ENCODE measurements around the gene TTC34.

- TF ChIP-seq EZH2phosphoT487 (conservative IDR thresholded peaks at IDR 0.05; ENCODE audit: low read length), result no peak
- TF ChIP-seq, protein P1, sequence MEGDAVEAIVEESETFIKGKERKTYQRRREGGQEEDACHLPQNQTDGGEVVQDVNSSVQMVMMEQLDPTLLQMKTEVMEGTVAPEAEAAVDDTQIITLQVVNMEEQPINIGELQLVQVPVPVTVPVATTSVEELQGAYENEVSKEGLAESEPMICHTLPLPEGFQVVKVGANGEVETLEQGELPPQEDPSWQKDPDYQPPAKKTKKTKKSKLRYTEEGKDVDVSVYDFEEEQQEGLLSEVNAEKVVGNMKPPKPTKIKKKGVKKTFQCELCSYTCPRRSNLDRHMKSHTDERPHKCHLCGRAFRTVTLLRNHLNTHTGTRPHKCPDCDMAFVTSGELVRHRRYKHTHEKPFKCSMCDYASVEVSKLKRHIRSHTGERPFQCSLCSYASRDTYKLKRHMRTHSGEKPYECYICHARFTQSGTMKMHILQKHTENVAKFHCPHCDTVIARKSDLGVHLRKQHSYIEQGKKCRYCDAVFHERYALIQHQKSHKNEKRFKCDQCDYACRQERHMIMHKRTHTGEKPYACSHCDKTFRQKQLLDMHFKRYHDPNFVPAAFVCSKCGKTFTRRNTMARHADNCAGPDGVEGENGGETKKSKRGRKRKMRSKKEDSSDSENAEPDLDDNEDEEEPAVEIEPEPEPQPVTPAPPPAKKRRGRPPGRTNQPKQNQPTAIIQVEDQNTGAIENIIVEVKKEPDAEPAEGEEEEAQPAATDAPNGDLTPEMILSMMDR (IDR thresholded peaks at IDR 0.05; ENCODE audit: insufficient read depth, low read length, poor library complexity, severe bottlenecking), result no peak
These were observed 173.7 kb downstream of the TTC34 start for GRCh38 chr1:2627746-2628145.

All from SU-DHL-6 (cell line).